Right lobe of liver (tissue), 6 donors: Measurements from ENCODE around the gene COL27A1. TPM values are rescaled to one million over a fixed set of nuclear protein-coding genes. Genes with fewer than 3 reads are reported as not detected.
"Not testable (repeated sequence)": the region's sequence is repeated elsewhere in the genome, so short reads cannot be mapped to it uniquely, and the experiment has no call there.

Experiments
- ATAC-seq, 4 donors: fragments of 200-7000 bp; cut with Tn5 transposase; one replicate each; pipeline ENCODE4 v1.9.1; 2020; ENCODE audit warnings: mild to moderate bottlenecking in 4 of 4, moderate library complexity in 4 of 4
- DNase-seq, 3 donors: peaks; one replicate each; pipeline ENCODE4 v3.0.0-alpha.2; 2020
- H3K27ac ChIP-seq, 3 donors: fragments of 200-600 bp; one replicate each; pipeline ENCODE4 v1.8.0; 2022
- H3K27me3 ChIP-seq, 2 donors: fragments of 200-600 bp; one replicate each; pipeline ENCODE4 v1.8.0; 2022
- H3K36me3 ChIP-seq, 4 donors: fragments of 200-600 bp; sonication (generic) in 1 of 4; one replicate each; pipeline versions ENCODE4 v1.5.1 to v1.8.0; 2017 to 2022; ENCODE audit warnings: control low read depth in 1 of 4
- H3K4me1 ChIP-seq, 4 donors: fragments of 200-600 bp; sonication (generic) in 1 of 4; one replicate each; pipeline versions ENCODE4 v1.5.1 to v1.8.0; 2017 to 2022; ENCODE audit warnings: control low read depth in 1 of 4
- H3K4me3 ChIP-seq, 3 donors: fragments of 200-600 bp; one replicate each; pipeline ENCODE4 v1.8.0; 2022
- H3K9me3 ChIP-seq, 4 donors: fragments of 200-600 bp; sonication (generic) in 1 of 4; one replicate each; pipeline versions ENCODE4 v1.5.1 to v1.8.0; 2017 to 2022; ENCODE audit warnings: control low read depth in 1 of 4
- POLR2A ChIP-seq: fragments of 450-650 bp; IDR thresholded peaks from one replicate; pipeline ENCODE4 v1.6.1; 2017; ENCODE audit warnings: antibody characterized with exemption, mild to moderate bottlenecking
- WGBS: methylation state at CpG from one replicate; pipeline ENCODE4 v1.1.6; 2018; ENCODE audit warnings: low coverage, low lambda C conversion rate; ENCODE audit not compliant: insufficient coverage; ENCODE audit errors: missing lambda C conversion rate; 5-methylcytosine and 5-hydroxymethylcytosine counted together
- intact Hi-C, 2 donors: fragments of 100-400 bp; cut with DNase I; formaldehyde crosslinking; loops; one replicate each; pipeline versions ENCODE4 v1.11.2 to v1.14.1; 2022
- total RNA-seq, 6 experiments: library from RNA; depleted of rRNA in 2 of 6; stranded (reverse); fragments of >200 nt in 2 of 6; fragmentation: NEBNext Ultra II Directional in 3 of 6; extraction: Animal tissue kit (Norgen Biotek cat#: 25700) in 3 of 6; gene quantifications; one replicate each; pipeline versions ENCODE4 v1.1.0 to v1.2.4, GENCODE V29; 2016 to 2023
- TF ChIP-seq, protein P1 (sequence below), 4 donors: fragments of 200-600 bp in 3 of 4; fragments of 450-650 bp in 1 of 4; IDR thresholded peaks; one replicate each; pipeline versions ENCODE4 v1.5.1 to v1.8.0; 2016 to 2022; ENCODE audit warnings: antibody characterized with exemption in 4 of 4, mild to moderate bottlenecking in 2 of 4
- donor health status: DM: no; HTN: yes; CAD: no.
- donor health status: DM: no; HTN: no; CAD: no.
- donor health status: DM: no; HTN: no; CAD: no.
- donor health status: DM: no; HTN: yes; CAD: no.
- donor health status: DM: no; HTN: yes; CAD: no.

The COL27A1 gene
- total RNA-seq, 6 experiments from 2014 or later: 11.8 to 51.9 (median 29.3) TPM

DNA sequence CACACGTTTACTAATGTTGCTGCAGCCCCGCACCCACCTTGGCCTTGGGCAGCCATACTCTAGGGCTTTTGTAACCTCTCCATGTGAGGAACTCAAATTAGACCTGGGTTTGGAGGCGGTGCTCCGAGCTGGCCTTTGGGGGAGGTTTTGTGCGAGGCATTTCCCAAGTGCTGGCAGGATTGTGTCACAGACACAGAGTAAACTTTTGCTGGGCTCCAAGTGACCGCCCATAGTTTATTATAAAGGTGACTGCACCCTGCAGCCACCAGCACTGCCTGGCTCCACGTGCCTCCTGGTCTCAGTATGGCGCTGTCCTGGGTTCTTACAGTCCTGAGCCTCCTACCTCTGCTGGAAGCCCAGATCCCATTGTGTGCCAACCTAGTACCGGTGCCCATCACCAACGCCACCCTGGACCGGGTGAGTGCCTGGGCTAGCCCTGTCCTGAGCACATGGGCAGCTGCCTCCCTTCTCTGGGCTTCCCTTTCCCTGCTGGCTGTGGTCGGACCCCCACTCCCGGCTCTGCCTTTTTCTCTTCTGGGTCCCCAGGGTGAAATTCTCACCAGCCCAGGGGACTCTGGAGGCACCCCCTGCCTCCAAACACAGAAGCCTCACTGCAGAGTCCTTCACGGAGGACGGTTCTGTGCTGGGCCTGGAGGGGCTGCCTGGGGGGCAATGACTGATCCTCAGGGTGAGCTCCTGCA lies 167.6 kb downstream of the COL27A1 start, which contains the start of gene ORM1:
ORM1 (plus strand) TSS at position 268 of the 701 bp plus-strand sequence; CDS start at position 304, 36 bp downstream.
- Histone ChIP-seq H3K27ac (peak within 1 kb of the TSS; percentile 69 to 75 (median 73)), H3K36me3 (peaks cover 0 to 10% (median 6%) of the 10 kb centered on the region in 4 donors), H3K4me3 (peak within 1 kb of the TSS; percentile 48 to 72 (median 69)), H3K4me1 (peaks cover 0 to 41% (median 10%) of the 10 kb centered on the region in 4 donors)
- H3K27me3 ChIP-seq, DNase-seq, intact Hi-C loops, H3K9me3 ChIP-seq: not testable (repeated sequence)
- TF ChIP-seq POLR2A: peak; percentile 21
- 13% methylated on average over 2 of the region's 15 CpGs for WGBS
- ATAC-seq: peak; percentile 47 to 71 (median 62)

DNA sequence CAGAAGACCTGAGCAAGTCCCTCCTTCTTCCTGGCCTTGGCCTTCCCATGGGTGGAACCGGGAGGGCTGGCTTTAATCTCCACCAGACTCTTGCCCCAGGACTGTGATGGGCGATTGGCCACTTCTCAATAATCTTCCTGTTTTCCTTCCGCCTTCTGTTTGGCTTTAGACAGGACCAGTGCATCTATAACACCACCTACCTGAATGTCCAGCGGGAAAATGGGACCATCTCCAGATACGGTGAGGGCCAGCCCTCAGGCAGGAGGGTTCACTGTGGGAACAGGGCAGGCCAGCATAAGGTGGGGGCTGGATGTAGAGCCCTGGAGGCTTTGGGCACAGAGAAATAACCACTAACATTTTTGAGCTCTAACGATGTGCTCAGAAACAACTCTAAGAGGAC lies 168.5 kb downstream of the COL27A1 start:
- intact Hi-C loops, H3K9me3 ChIP-seq, H3K27me3 ChIP-seq, ATAC-seq, DNase-seq: not testable (repeated sequence)
- H3K36me3 ChIP-seq: peaks cover 0 to 10% (median 6%) of the 10 kb centered on the region in 4 donors
- peak overlapping the region; percentile 69 to 73 (median 70) for H3K27ac ChIP-seq
- 35% methylated on average over 6 of the region's 6 CpGs for WGBS
- peaks cover 0 to 41% (median 6%) of the 10 kb centered on the region in 4 donors for H3K4me1 ChIP-seq
- H3K4me3 ChIP-seq: peak overlapping the region; percentile 48 to 72 (median 69)

DNA sequence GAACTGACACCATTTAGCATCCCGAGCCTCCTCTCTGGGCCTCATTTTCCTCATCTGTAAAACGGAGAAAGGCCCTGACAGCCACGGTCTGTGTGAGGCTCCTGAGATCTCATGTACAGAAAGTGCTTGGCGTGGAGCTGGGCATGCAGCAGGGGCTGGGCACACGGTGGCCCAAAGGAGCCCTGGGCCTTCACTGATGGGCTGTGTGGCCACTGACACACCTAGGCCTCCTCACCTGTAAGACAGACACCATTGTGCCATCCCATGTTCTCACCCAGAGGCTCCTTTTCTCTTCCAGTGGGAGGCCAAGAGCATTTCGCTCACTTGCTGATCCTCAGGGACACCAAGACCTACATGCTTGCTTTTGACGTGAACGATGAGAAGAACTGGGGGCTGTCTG lies 169.2 kb downstream of the COL27A1 start:
- intact Hi-C loops: no loop called here
- 42% methylated on average over 2 of the region's 8 CpGs for WGBS

DNA sequence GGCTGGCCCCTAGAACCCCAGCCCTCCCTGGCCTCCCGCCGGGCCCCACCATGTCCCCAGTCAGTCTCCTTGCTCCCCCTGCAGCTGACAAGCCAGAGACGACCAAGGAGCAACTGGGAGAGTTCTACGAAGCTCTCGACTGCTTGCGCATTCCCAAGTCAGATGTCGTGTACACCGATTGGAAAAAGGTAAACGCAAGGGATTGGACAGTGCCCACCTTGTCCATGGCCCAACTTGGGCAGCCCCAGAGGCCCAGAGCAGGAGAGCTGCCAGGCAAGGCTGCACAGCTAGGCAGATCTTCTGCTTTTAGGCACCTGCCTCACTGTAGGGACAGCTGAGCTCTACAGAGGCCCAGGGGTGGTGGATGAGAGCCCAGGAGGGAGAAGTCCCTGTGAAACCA lies 169.6 kb downstream of the COL27A1 start:
- Histone ChIP-seq H3K36me3 (peaks cover 0 to 10% (median 6%) of the 10 kb centered on the region in 4 donors), H3K4me1 (peaks cover 0 to 31% (median 2%) of the 10 kb centered on the region in 4 donors), H3K4me3 (peak overlapping the region; percentile 48 to 72 (median 69)), H3K27ac (peak overlapping the region in 2 of 3 donors; percentile 70 to 73)
- H3K9me3 ChIP-seq, intact Hi-C loops, H3K27me3 ChIP-seq, DNase-seq, ATAC-seq: not testable (repeated sequence)
- 40% methylated on average over 3 of the region's 9 CpGs for WGBS

More for the DNA sequence above, 169.2 kb downstream of the COL27A1 start:
- Histone ChIP-seq H3K27me3 (no peaks in the 10 kb centered on the region), H3K27ac (peak overlapping the region; percentile 69 to 73 (median 70)), H3K4me3 (peak overlapping the region; percentile 48 to 72 (median 69)), H3K9me3 (no peaks in the 10 kb centered on the region), H3K4me1 (peaks cover 0 to 36% (median 3%) of the 10 kb centered on the region in 4 donors), H3K36me3 (peaks cover 0 to 10% (median 6%) of the 10 kb centered on the region in 4 donors)
- DNase-seq: no peak
- TF ChIP-seq POLR2A: peak; percentile 67
- TF ChIP-seq, protein P1, sequence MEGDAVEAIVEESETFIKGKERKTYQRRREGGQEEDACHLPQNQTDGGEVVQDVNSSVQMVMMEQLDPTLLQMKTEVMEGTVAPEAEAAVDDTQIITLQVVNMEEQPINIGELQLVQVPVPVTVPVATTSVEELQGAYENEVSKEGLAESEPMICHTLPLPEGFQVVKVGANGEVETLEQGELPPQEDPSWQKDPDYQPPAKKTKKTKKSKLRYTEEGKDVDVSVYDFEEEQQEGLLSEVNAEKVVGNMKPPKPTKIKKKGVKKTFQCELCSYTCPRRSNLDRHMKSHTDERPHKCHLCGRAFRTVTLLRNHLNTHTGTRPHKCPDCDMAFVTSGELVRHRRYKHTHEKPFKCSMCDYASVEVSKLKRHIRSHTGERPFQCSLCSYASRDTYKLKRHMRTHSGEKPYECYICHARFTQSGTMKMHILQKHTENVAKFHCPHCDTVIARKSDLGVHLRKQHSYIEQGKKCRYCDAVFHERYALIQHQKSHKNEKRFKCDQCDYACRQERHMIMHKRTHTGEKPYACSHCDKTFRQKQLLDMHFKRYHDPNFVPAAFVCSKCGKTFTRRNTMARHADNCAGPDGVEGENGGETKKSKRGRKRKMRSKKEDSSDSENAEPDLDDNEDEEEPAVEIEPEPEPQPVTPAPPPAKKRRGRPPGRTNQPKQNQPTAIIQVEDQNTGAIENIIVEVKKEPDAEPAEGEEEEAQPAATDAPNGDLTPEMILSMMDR (IDR thresholded peaks at IDR 0.05): no peak
- ATAC-seq: no peak

DNA sequence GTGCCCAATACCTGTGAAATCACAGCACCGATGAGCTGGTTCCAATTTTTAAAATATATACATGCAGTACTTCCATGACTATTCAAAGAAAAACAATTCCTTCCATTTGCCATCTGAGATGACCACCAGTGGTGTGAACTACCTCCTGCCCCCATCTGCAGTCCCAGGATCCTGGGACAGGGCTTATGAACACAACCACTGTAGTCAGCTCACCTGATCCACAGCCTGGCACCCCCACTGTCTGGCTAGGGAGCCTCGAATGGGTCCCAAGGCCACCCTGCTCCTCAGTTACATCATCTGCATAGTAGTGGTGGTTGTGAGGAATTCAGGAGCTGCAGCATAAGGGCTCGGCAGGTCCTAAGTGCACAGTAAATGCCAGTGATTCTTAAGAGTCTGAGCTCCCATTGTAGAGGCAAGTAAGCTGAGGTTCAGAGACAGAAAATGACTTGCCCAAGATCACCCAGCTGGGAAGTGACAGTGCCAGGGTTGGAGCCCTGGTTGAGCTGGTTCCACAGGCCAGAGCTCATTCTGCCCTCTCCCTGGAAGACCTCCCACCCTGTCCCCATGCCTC lies 170.4 kb downstream of the COL27A1 start:
- intact Hi-C loops, H3K27me3 ChIP-seq, H3K9me3 ChIP-seq: not testable (repeated sequence)
- H3K4me1 ChIP-seq: peaks cover 0 to 30% (median 2%) of the 10 kb centered on the region in 4 donors
- TF ChIP-seq POLR2A: peak; percentile 67
- peak in 2 of 3 donors; percentile 70 to 76 for DNase-seq
- peak; percentile 1 to 40 (median 5) for ATAC-seq
- peak overlapping the region in 1 of 3 donors; percentile 70 for H3K27ac ChIP-seq
- 24% methylated on average over 1 of the region's 3 CpGs for WGBS
- peak overlapping the region in 1 of 3 donors; percentile 72 for H3K4me3 ChIP-seq
- peaks cover 0 to 10% (median 6%) of the 10 kb centered on the region in 4 donors for H3K36me3 ChIP-seq

DNA sequence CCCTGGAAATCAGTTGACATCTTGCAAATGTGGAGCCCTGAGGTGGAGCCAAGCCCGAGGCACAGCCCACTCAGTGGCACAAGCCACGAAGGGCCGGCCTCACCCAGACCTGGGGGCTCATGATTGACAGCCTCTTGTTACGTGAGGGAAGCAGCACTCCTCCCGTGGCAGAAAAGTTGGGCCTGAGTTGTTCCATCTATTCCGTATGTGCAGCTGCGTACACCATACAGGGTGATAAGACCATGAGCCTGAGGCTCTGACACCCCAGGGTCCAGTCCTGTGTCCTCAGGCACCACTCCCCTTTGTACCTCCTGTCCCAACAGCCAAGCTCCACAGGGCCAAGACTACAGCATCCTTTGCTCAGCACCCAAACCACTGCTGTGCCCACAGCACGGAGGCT lies 172.4 kb downstream of the COL27A1 start:
- DNase-seq (peak in 1 of 3 donors; percentile 35), ATAC-seq (peak; percentile 0 to 10 (median 4))
- intact Hi-C loops: no loop called here
- peaks cover 0 to 14% (median 6%) of the 10 kb centered on the region in 4 donors for H3K36me3 ChIP-seq
- peak overlapping the region; percentile 7 to 45 (median 38) for H3K4me3 ChIP-seq
- no peaks in the 10 kb centered on the region for H3K27me3 ChIP-seq
- H3K9me3 ChIP-seq: no peaks in the 10 kb centered on the region
- TF ChIP-seq POLR2A: peak; percentile 40
- TF ChIP-seq, protein P1 (IDR thresholded peaks at IDR 0.05): no peak
- peaks cover 0 to 15% (median 0%) of the 10 kb centered on the region in 4 donors for H3K4me1 ChIP-seq
- H3K27ac ChIP-seq: peak overlapping the region; percentile 45 to 83 (median 47)
- WGBS: 22% methylated on average over 1 of the region's 8 CpGs

DNA sequence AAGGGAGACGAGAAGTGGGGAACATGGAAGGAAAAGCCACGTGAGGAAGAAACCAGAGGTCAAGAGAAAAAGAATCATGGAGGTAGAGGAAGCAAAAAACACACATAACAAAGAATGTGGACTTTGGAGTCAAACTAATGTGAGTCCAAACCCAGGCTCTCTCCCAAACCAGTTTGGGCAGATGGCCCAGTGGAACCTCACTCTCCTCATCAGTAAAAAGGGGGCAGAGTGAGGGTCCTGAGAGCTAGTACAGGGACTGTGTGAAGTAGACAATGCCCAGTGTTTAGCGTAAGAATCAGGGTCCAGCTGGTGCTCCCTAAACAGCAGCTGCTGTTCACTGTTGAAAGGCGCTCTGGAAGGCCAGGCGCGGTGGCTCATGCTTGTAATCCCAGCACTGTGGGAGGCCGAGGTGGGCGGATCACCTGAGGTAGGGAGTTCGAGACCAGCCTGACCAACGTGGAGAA lies 173.1 kb downstream of the COL27A1 start:
- peaks cover 0 to 15% (median 0%) of the 10 kb centered on the region in 4 donors for H3K4me1 ChIP-seq
- H3K4me3 ChIP-seq: peak overlapping the region; percentile 7 to 45 (median 38)
- peaks cover 0 to 14% (median 6%) of the 10 kb centered on the region in 4 donors for H3K36me3 ChIP-seq
- intact Hi-C loops, H3K27me3 ChIP-seq, H3K9me3 ChIP-seq: not testable (repeated sequence)
- peak in 1 of 3 donors; percentile 76 for DNase-seq
- H3K27ac ChIP-seq: peak overlapping the region; percentile 45 to 83 (median 47)
- WGBS: 13% methylated on average over 9 of the region's 10 CpGs
- peak in 2 of 4 donors; percentile 4 for ATAC-seq

DNA sequence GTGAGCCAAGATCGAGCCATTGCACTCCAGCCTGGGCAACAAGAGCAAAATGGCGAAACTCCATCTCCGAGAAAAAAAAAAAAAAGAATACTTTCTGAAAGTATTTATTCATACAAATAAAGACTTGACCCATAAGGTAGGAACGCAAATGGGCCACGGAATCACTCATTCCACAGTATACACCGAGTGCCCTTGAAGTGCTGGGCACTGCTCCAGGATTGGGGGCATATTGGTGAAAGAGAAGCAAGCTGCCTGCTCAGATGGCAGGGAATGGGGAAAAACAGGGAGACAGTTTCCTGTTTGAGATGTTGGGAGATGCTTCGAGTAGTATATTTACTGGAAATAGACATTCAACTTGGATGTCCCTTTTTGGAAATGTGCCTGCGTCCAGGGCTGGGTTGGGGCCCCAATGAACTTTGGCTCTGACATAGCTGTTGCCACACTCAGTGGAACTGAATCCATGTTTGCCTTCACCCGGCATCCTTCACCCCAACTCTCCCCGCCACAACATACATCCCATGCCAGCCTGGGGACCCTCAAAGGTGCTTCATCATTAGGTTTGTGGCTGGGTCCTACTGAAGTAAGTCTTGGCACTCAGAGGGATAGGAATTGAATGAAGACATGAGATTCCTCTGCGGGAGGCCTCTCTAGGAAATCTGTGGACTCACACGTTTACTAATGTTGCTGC lies 173.7 kb downstream of the COL27A1 start:
- Histone ChIP-seq H3K4me1 (peaks cover 0 to 15% (median 0%) of the 10 kb centered on the region in 4 donors), H3K4me3 (peak overlapping the region in 2 of 3 donors; percentile 38 to 45), H3K27ac (peak overlapping the region; percentile 45 to 83 (median 47)), H3K36me3 (peaks cover 0 to 10% (median 4%) of the 10 kb centered on the region in 4 donors)
- ATAC-seq: peak; percentile 1 to 16 (median 9)
- intact Hi-C loops, H3K27me3 ChIP-seq, H3K9me3 ChIP-seq: not testable (repeated sequence)
- peak in 2 of 3 donors; percentile 58 to 68 for DNase-seq
- 22% methylated on average over 9 of the region's 12 CpGs for WGBS
